Thyroid gland (tissue), 4 donors: Measurements from ENCODE around the gene LSM14B. TPM values are rescaled to one million over a fixed set of nuclear protein-coding genes. Genes with fewer than 3 reads are reported as not detected.

Experiments used
- DNase-seq, 2 donors: peaks; one replicate each; pipeline ENCODE4 v3.0.0-alpha.2; 2019
- H3K27ac ChIP-seq, 3 donors: fragments of 200-600 bp; sonication (generic); 1 replicate in 2 of 3; 2 replicates in 1 of 3; pipeline ENCODE4 v1.5.1; 2016 to 2019; ENCODE audit warnings: mild to moderate bottlenecking in 1 of 3, moderate library complexity in 1 of 3
- H3K27me3 ChIP-seq: fragments of 200-600 bp; sonication (generic); one replicate; pipeline ENCODE4 v1.5.1; 2019
- H3K36me3 ChIP-seq, 2 donors: fragments of 200-600 bp; sonication (generic); one replicate each; pipeline ENCODE4 v1.5.1; 2016 to 2019
- H3K4me1 ChIP-seq, 2 donors: fragments of 200-600 bp; sonication (generic); one replicate each; pipeline ENCODE4 v1.5.1; 2017 to 2019
- H3K4me3 ChIP-seq, 3 donors: fragments of 200-600 bp; sonication (generic); replicated peaks in 1 of 3; 1 replicate in 2 of 3; 2 replicates in 1 of 3; pipeline ENCODE4 v1.5.1; 2016; ENCODE audit warnings: mild to moderate bottlenecking in 1 of 3
- H3K9me3 ChIP-seq: fragments of 200-600 bp; sonication (generic); one replicate; pipeline ENCODE4 v1.5.1; 2017
- POLR2A ChIP-seq, 2 donors: fragments of 450-650 bp; IDR thresholded peaks; one replicate each; pipeline ENCODE4 v1.6.1; 2017; ENCODE audit warnings: antibody characterized with exemption in 2 of 2, mild to moderate bottlenecking in 2 of 2, moderate library complexity in 1 of 2
- WGBS, 2 donors: methylation state at CpG; one replicate each; pipeline ENCODE4 v1.1.5; 2017; 5-methylcytosine and 5-hydroxymethylcytosine counted together
- intact Hi-C: fragments of 100-400 bp; cut with DNase I; formaldehyde crosslinking; loops from one replicate; pipeline ENCODE4 v1.15.1; 2023
- total RNA-seq, 4 donors: library from RNA; depleted of rRNA; stranded (reverse); fragments of >200 nt; gene quantifications; one replicate each; pipeline ENCODE4 v1.2.3, GENCODE V29; 2016
- TF ChIP-seq, protein P1 (sequence below), 6 experiments: fragments of 200-600 bp in 3 of 6; fragments of 450-650 bp in 3 of 6; sonication (generic) in 3 of 6; IDR thresholded peaks; one replicate each; pipeline ENCODE4 v1.5.1; 2016 to 2019; ENCODE audit warnings: antibody characterized with exemption in 6 of 6, mild to moderate bottlenecking in 2 of 6, inconsistent platforms in 1 of 6, moderate library complexity in 1 of 6

The LSM14B gene
- total RNA-seq, 4 donors from 2014 or later: 25.3 to 27.9 (median 25.6) TPM

DNA sequence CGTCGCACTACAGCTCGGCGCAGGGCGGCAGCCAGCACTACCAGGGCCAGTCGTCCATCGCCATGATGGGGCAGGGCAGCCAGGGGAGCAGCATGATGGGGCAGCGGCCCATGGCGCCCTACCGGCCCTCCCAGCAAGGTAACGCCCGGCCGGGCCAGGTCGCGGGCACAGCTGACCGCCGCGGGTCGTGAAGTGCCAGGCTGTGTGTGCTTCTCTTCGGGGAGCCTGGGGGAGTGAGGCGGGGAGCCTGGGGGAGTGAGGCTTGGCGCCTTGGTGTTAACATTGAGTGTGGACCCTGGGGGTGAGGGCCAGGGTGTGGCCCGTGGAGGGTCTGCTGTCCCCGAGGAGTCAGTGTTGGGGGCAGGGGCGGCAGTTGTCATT lies 41.2 kb downstream of the LSM14B start:
- WGBS, 2 donors: 97 to 98% methylated on average over 21 to 23 of the region's 25 CpGs
- intact Hi-C loops: no loop called here

DNA sequence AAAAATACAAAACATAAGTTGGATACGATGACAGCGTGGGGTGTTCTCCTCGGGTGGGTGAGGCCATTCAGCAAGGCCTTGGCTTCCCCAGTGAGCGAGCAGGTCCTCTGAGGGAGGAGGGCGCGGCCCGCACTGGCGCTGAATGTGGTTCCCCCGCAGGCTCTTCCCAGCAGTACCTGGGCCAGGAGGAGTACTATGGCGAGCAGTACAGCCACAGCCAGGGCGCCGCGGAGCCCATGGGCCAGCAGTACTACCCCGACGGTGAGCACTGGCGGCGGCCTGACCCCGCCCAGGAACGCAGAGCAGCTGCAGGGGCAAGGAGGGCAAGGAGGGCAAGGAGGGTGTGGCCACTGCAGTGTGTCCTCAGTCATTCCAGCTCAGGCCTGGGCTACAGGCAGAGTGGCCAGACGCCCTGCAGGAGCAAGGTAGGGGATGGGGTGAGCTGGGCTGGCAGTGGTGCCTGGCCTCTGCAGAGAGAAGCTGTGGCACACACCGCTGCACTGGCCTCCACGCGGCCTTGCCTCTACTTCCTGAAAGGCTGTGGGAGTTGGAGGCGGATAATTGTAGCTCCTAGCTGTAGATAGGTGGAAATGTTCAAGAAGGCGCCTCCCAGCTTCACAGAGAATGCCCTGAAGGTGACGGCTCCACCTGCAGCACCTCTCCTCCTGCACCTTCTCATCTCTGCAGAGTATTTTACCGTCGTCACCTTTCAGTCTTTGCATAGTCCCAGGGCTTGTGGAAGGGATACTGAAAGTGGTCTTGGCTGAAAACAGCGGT lies 41.9 kb downstream of the LSM14B start:
- H3K4me1 ChIP-seq: no peaks in the 10 kb centered on the region
- no peaks in the 10 kb centered on the region for H3K27me3 ChIP-seq
- H3K4me3 ChIP-seq: no peak overlapping the region
- no peaks in the 10 kb centered on the region for H3K9me3 ChIP-seq
- H3K36me3 ChIP-seq: peaks cover 36 to 57% of the 10 kb centered on the region in 2 donors
- TF ChIP-seq, protein P1, sequence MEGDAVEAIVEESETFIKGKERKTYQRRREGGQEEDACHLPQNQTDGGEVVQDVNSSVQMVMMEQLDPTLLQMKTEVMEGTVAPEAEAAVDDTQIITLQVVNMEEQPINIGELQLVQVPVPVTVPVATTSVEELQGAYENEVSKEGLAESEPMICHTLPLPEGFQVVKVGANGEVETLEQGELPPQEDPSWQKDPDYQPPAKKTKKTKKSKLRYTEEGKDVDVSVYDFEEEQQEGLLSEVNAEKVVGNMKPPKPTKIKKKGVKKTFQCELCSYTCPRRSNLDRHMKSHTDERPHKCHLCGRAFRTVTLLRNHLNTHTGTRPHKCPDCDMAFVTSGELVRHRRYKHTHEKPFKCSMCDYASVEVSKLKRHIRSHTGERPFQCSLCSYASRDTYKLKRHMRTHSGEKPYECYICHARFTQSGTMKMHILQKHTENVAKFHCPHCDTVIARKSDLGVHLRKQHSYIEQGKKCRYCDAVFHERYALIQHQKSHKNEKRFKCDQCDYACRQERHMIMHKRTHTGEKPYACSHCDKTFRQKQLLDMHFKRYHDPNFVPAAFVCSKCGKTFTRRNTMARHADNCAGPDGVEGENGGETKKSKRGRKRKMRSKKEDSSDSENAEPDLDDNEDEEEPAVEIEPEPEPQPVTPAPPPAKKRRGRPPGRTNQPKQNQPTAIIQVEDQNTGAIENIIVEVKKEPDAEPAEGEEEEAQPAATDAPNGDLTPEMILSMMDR (IDR thresholded peaks at IDR 0.05): no peak
- no peak for TF ChIP-seq POLR2A (IDR thresholded peaks at IDR 0.05)
- H3K27ac ChIP-seq: no peak overlapping the region
- intact Hi-C loops: no loop called here
- WGBS, 2 donors: 95 to 96% methylated on average over 25 to 27 of the region's 29 CpGs
- no peak for DNase-seq

More for the DNA sequence above, 41.2 kb downstream of the LSM14B start:
- no peak for DNase-seq
- H3K36me3 ChIP-seq: peaks cover 36 to 57% of the 10 kb centered on the region in 2 donors
- no peaks in the 10 kb centered on the region for H3K4me1 ChIP-seq
- H3K9me3 ChIP-seq: no peaks in the 10 kb centered on the region
- TF ChIP-seq, protein P1 (IDR thresholded peaks at IDR 0.05): no peak
- no peak for TF ChIP-seq POLR2A (IDR thresholded peaks at IDR 0.05)
- no peak overlapping the region for H3K4me3 ChIP-seq
- H3K27ac ChIP-seq: no peak overlapping the region
- no peaks in the 10 kb centered on the region for H3K27me3 ChIP-seq

DNA sequence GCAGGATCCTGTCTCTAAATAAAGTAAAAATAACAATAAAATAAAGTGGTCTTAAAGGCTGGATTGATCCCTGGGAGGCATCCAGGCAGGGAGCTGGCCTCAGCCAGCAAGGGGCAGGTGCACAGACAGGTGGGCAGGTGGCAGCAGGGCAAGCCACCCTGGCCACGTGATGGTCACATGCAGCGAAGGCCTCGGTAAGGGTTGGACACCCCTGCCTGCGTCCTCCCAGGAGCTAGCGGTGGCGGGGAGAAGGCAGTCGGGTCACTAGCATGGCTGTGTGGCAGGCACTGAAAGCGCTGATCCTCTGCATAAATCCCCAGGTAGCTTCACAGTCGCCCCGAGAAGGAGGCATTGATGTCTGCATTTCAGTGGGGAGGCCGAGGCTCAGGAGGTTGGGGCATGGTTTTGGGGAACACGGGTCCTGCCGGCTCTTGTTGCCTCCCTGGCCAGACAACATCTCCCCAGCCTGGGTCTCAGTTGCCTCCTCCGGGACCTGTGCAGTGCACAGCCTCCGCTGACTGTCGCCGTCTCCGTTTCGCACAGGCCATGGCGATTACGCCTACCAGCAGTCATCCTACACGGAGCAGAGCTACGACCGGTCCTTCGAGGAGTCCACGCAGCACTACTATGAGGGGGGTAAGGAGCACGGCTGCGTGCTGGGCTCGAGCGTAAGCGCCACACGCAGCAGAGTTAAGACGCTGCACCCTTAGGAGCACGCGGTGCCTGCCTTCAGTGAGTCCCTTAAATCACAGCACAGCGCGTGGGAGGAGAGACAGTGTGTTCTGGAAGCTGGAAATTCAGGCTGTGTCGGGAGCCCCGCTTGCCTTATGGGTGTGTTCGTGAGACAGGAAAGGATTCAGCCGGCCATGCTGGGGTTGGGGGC lies 42.8 kb downstream of the LSM14B start:
- intact Hi-C loops: no loop called here
- no peaks in the 10 kb centered on the region for H3K4me1 ChIP-seq
- no peak overlapping the region for H3K27ac ChIP-seq
- TF ChIP-seq, protein P1 (IDR thresholded peaks at IDR 0.05): no peak
- no peak for TF ChIP-seq POLR2A (IDR thresholded peaks at IDR 0.05)
- H3K4me3 ChIP-seq: no peak overlapping the region
- H3K36me3 ChIP-seq: peaks cover 36 to 57% of the 10 kb centered on the region in 2 donors
- 93 to 96% methylated on average over 36 to 41 of the region's 41 CpGs for WGBS, 2 donors
- DNase-seq: no peak
- H3K27me3 ChIP-seq: no peaks in the 10 kb centered on the region
- no peaks in the 10 kb centered on the region for H3K9me3 ChIP-seq

DNA sequence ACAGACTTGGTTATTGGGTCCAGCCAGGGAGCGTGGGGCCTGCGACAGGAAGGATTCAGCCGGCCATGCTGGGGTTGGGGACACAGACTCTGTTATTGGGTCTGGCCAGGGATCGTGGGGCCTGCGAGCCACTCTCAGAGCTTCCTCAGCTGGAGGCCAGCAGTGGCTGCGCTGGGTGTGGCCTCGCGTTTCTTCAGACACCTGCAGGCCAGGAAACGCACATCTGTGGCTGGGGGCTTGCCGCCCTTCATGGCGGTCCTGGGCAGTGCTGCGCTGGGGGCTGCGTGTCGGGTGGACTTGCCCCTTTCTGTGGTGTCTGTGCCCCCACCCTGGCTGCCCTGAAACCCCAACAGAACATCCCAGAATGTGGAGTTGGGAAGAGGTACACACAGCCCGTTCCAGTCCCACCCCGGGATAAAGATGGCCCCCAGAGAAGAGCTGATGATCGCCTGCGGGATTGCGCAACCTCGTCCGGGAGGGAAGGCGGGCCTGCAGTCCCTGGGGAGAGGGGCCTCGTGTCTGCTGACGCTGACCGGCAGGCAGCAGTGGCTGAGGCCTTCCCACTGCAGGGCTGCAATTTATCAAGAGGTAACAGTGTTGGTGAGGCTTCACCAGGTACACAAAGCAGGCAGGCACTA lies 43.6 kb downstream of the LSM14B start:
- Histone ChIP-seq H3K9me3 (no peaks in the 10 kb centered on the region), H3K27me3 (no peaks in the 10 kb centered on the region), H3K36me3 (peaks cover 36 to 53% of the 10 kb centered on the region in 2 donors), H3K4me1 (no peaks in the 10 kb centered on the region), H3K4me3 (no peak overlapping the region), H3K27ac (no peak overlapping the region)
- intact Hi-C loops: no loop called here
- DNase-seq: no peak
- WGBS, 2 donors: 87 to 96% methylated on average over 16 to 23 of the region's 25 CpGs
- TF ChIP-seq, protein P1 (IDR thresholded peaks at IDR 0.05): no peak
- no peak for TF ChIP-seq POLR2A (IDR thresholded peaks at IDR 0.05)
